Stimulated activated naive CD8-positive, alpha-beta T cell treated with anti-CD3 and anti-CD28 coated beads, Interleukin-15, Interleukin-2, amounts not matched to agents 100 U/mL and 50 U/mL, for 24 hours (primary cell): ENCODE measurements around the gene ZNF592.

Experiments
- ATAC-seq: fragments of 150-1000 bp; cut with Tn5 transposase; one replicate; pipeline ENCODE4 v1.10.0; 2021
- DNase-seq: peaks from one replicate; pipeline ENCODE4 v3.0.0; 2021

ZNF592 gene

GRCh38 chr15:84811828-84812227, 63.4 kb downstream of the ZNF592 start:
- no peak for DNase-seq
- no peak for ATAC-seq

GRCh38 chr15:84812842-84813241, 64.5 kb downstream of the ZNF592 start:
- ATAC-seq (no peak), DNase-seq (no peak)

DNA sequence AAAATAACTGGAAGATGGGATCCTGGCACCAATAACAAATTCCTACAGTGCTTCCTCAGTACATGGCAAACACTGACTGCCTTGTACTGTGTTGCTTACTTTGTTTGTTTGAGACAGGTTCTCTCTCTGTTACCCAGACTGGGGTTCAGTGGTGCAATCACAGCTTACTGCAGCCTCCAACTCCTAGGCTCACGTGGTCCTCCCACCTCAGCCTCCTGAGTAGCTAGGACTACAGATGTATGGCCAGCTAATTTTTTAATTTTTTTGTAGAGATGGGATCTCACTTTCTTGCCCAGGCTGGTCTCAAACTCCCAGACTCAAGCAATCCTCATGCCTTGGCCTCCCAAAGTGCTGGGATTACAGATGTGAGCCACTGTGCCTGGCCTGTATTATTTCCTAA, 65.0 kb downstream of the ZNF592 start:
- no peak for ATAC-seq
- no peak for DNase-seq

DNA sequence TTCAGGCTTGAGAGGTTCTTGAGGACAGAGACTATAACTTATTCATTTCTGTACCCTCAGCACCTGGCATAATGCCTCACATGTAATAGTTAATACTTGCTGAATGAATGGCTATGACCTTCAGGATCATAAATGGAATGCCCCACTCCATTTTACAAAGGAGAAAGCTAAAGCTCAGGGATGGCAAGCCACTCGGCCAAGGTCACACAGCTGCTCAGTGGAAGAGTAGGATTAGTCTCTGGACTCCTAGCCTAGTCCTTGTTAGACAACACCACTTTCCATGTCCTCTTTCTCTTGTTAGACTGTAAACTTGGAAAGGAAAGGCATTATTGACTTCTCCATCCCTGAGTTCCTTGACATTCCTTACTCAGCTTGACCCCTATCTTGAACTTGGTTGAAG, 65.5 kb downstream of the ZNF592 start:
- ATAC-seq (no peak), DNase-seq (no peak)

DNA sequence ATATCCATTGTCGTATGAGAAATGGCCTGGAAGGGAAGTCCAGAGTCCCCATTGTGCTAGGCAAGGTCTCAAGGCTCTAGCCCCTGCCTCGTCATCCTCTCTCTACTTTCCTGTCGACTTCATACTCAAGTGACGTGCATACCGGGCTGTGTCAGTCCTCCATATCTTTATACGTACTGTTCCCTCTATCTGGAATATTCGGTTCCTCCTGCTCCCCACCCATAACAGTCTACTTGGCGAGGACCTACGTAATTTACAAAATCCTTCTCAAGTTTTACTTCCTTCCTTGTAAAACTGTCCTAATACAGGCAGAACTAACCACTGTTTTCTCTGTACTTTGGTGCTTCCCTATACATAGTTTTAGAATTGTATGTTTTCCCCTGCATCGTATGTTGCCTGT, 66.5 kb downstream of the ZNF592 start:
- ATAC-seq = no peak
- no peak for DNase-seq

- ATAC-seq (no peak), DNase-seq (no peak)
Observed at GRCh38 chr15:84816694-84817465, 68.5 kb downstream of the ZNF592 start, which contains the start of gene ALPK3. TSS of gene ALPK3 (plus strand) at chr15:84817356. CDS start at chr15:84817453, 97 bp downstream.

- DNase-seq = no peak
- ATAC-seq = no peak
Observed at GRCh38 chr15:84817466-84818081, 69.2 kb downstream of the ZNF592 start.

DNA sequence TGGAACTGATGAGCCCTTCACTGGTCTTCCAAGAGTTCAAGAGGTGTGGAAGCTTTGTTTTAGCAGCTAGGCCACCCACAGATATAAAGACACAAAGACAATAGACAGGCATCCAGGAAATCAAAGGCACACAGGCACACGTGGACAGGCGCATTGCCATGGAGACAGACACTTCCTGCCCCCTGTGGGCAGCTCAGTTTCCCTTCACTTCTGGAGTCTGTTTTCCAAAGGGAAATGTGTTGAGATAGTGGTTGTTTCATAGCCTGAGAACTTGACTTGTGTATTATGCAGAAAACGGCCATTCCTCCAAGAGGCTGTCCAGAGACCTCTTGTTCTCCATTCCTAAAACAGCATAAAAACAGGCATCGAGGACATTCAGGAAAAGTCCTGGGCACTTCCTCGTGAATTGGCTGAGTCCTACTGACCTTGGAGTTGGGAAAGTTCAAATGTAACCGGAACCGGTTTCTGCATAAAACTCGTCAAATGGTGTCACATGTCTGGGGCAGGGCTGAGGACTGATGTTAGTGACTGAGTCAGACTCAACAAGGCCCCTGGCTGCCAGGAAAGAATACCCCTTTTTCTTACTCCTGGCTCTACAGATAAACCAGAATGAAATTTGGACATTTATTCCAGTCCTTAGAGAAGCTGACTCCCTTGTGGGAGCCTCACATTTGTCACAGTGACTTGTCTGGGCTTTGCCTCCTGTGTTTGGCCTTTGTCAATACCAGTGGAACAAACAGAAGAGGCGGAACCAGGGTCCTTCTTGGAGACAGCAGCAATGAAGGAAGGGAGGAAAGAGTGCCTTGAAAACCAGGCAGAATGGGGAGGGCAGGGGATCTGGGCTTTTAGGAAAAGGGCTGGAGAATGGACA, 70.1 kb downstream of the ZNF592 start:
- no peak for ATAC-seq
- no peak for DNase-seq

- ATAC-seq (no peak), DNase-seq (no peak)
Observed at GRCh38 chr15:84819291-84819768, 70.9 kb downstream of the ZNF592 start.

DNA sequence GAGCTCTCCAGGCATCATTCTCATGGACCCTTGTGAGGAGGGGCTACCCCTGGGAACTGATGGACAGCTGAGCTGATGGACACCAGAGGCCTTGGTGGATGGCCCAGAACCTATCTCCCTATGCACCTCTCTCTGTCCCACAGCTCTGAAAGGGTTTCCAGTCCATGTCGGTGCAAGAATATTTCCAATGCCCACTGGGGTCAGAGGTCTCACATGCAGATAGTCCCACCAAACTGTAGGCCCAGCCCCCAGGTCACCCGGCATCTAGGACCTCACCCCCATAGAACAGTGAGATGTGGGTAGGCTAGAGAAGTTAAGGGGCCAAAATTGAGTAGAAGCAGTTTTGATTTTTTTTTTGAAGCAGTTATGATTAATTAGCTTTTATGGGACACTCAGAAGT, 71.4 kb downstream of the ZNF592 start:
- ATAC-seq = no peak
- DNase-seq = no peak

DNA sequence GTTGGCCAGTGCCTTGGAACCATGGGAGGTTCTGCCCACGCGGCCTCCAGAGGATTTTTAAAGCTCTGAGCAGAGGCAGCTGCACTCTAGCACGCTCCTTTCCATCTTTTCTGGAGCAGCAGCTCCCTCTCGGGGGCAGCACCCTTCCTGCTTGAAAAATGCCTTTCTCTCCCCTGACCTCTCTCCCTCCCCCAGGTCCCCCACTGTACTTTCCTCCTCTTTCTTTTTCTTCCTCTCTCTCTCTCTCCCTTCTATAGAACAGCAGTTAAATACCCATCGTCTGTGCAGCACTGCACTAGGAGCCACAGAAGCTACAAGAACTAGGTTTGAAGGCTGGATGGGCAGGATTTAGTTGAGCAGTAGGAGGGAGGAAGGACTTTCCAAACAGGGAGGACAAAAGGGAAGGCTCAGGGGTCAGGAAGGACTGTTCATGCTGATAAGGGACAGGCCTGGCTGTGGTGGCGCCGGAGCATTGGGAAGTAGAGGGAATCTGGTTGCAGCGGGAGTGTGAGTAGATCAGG, 73.2 kb downstream of the ZNF592 start:
- no peak for ATAC-seq
- no peak for DNase-seq

GRCh38 chr15:84822653-84823281, 74.4 kb downstream of the ZNF592 start:
- no peak for ATAC-seq
- no peak for DNase-seq

GRCh38 chr15:84823282-84823878, 75.0 kb downstream of the ZNF592 start:
- ATAC-seq = no peak
- DNase-seq = no peak

- ATAC-seq (no peak), DNase-seq (no peak)
Observed at GRCh38 chr15:84824260-84825007, 76.0 kb downstream of the ZNF592 start.

- peak; percentile 19 for DNase-seq
Observed at GRCh38 chr15:84826369-84826823, 78.0 kb downstream of the ZNF592 start.

DNA sequence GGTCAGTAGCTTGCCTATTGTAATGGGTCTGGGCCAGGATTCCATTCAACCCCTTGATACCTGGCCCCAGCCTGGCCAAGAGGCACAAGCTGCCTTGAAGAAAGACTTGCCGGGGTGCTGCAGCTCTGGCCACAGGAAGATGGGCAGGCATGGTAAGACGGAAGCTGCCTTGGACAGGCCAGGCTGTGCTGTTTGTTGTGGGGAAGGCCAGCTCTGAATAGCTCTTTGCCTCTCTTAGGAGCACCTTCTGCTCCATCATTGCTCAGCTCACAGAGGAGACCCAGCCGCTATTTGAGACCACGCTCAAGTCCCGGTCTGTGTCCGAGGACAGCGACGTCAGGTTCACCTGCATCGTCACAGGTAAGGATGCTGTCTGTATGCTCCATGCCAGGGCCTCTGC, 78.9 kb downstream of the ZNF592 start:
- no peak for DNase-seq
- no peak for ATAC-seq

More at GRCh38 chr15:84826369-84826823, 78.0 kb downstream of the ZNF592 start:
- peak; percentile 55 for ATAC-seq

GRCh38 chr15:84828086-84828908, 79.9 kb downstream of the ZNF592 start:
- no peak for DNase-seq

GRCh38 chr15:84829428-84829827, 81.0 kb downstream of the ZNF592 start:
- no peak for ATAC-seq
- no peak for DNase-seq

More at GRCh38 chr15:84828086-84828908, 79.9 kb downstream of the ZNF592 start:
- ATAC-seq = no peak

DNA sequence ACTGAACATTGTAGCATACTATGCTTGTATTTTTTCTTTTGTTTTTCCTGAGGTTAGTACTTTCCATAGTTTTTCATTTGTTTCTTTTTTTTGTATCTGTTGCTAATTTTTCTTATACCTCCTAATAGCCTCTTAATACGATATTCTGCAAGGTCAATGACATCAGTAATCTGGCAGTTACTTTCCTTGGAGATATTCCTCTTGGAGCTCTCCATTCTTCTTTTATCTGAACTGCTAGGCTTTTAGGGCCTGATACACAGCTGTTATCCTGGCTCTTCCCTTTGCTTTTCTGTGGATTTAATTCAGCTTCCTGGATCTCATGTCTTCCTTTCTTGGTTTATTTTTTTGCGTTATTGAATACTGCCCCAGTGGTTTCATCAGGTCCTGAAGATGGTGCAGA, 81.6 kb downstream of the ZNF592 start:
- ATAC-seq (no peak), DNase-seq (no peak)

- DNase-seq (no peak), ATAC-seq (no peak)
Observed at GRCh38 chr15:84831028-84831427, 82.6 kb downstream of the ZNF592 start.
